Smooth muscle cell (in vitro differentiated cells): ENCODE results near the gene CH25H. TPM values are rescaled to one million over a fixed set of nuclear protein-coding genes. Genes with fewer than 3 reads are reported as not detected.
A peak's percentile ranks its signal among the peaks of the same experiment; 100 is the strongest.

Experiments
- DNase-seq: peaks from one replicate; lab custom pipeline; 2025; ENCODE audit not compliant: unreplicated experiment; lab: John Stamatoyannopoulos, UW
- H2AFZ ChIP-seq: fragments of 200-600 bp; sonication (generic); 2 replicates; pipeline ENCODE4 v1.6.0; 2016; ENCODE audit warnings: antibody characterized with exemption, low read depth, mild to moderate bottlenecking
- H3F3A ChIP-seq: fragments of 200-600 bp; sonication (generic); 2 replicates; pipeline ENCODE4 v1.6.0; 2017; ENCODE audit warnings: antibody characterized with exemption, low read depth
- H3K27ac ChIP-seq: fragments of 200-600 bp; sonication (generic); 2 replicates; pipeline ENCODE4 v1.5.1; 2016; ENCODE audit warnings: low read depth, mild to moderate bottlenecking
- H3K27me3 ChIP-seq: fragments of 200-600 bp; sonication (generic); 2 replicates; pipeline ENCODE4 v1.6.1; 2016; ENCODE audit warnings: low read depth, mild to moderate bottlenecking
- H3K36me3 ChIP-seq: fragments of 200-600 bp; sonication (generic); 2 replicates; pipeline ENCODE4 v1.5.1; 2016; ENCODE audit warnings: low read depth
- H3K4me1 ChIP-seq: fragments of 200-600 bp; sonication (generic); 2 replicates; pipeline ENCODE4 v1.5.1; 2016; ENCODE audit warnings: low read depth
- H3K4me2 ChIP-seq: fragments of 200-600 bp; sonication (generic); 2 replicates; pipeline ENCODE4 v1.6.0; 2016; ENCODE audit warnings: mild to moderate bottlenecking
- H3K4me3 ChIP-seq: fragments of 200-600 bp; sonication (generic); 2 replicates; pipeline ENCODE4 v1.5.1; 2016; ENCODE audit warnings: mild to moderate bottlenecking
- H3K79me2 ChIP-seq: fragments of 200-600 bp; sonication (generic); 2 replicates; pipeline ENCODE4 v1.6.0; 2016; ENCODE audit warnings: low read depth, mild to moderate bottlenecking
- H3K9ac ChIP-seq: fragments of 200-600 bp; sonication (generic); 2 replicates; pipeline ENCODE4 v1.6.0; 2016; ENCODE audit warnings: low read depth
- H3K9me3 ChIP-seq: fragments of 200-600 bp; sonication (generic); replicated peaks from 2 replicates; pipeline ENCODE4 v1.5.1; 2016; ENCODE audit warnings: low read depth
- H4K20me1 ChIP-seq: fragments of 200-600 bp; sonication (generic); 2 replicates; pipeline ENCODE4 v1.6.0; 2016; ENCODE audit warnings: low read depth
- CTCF ChIP-seq: fragments of 200-600 bp; sonication (generic); IDR thresholded peaks from 2 replicates; pipeline ENCODE4 v1.5.1; 2017; ENCODE audit warnings: borderline replicate concordance, mild to moderate bottlenecking, antibody characterized with exemption; ENCODE audit not compliant: insufficient read depth, poor library complexity, severe bottlenecking
- WGBS: methylation state at CpG from one replicate; pipeline ENCODE4 v1.1.7; 2016; ENCODE audit warnings: low lambda C conversion rate; 5-methylcytosine and 5-hydroxymethylcytosine counted together
- polyA plus RNA-seq: library from polyadenylated mRNA; unstranded; fragments of >200 nt; fragmentation: Nextera tagmentation; extraction: Ambion mirVana; gene quantifications from 2 replicates; pipeline ENCODE4 v1.2.1, GENCODE V29; 2016
- total RNA-seq: library from RNA; depleted of rRNA; stranded (reverse); fragments of >200 nt; gene quantifications from 2 replicates; pipeline ENCODE4 v1.2.3, GENCODE V29; 2014

CH25H gene
- total and polyA plus RNA-seq, 2 experiments from 2014 or later = not detected

- H3K4me3 ChIP-seq = peak overlapping the region; percentile 81
Observed at GRCh38 chr10:89252225-89252585, 45.1 kb upstream of the CH25H start.

GRCh38 chr10:89251409-89252224, 44.5 kb upstream of the CH25H start, which contains the start of gene LIPA:
LIPA (minus strand) TSS chr10:89251775; CDS start chr10:89247648, 4,127 bp downstream.
- no peaks in the 10 kb centered on the region for H3F3A ChIP-seq
- H3K9me3 ChIP-seq = no peaks in the 10 kb centered on the region
- H3K4me3 ChIP-seq = peak within 1 kb of the TSS; percentile 81
- no peaks in the 10 kb centered on the region for H3K27me3 ChIP-seq
- peaks cover 6% of the 10 kb centered on the region for H3K4me1 ChIP-seq
- no peaks in the 10 kb centered on the region for H3K36me3 ChIP-seq
- peak within 1 kb of the TSS; percentile 92 for H2AFZ ChIP-seq
- no peak within 1 kb of the TSS for H3K27ac ChIP-seq
- H3K4me2 ChIP-seq = peak within 1 kb of the TSS; percentile 97
- no peak within 1 kb of the TSS for H3K9ac ChIP-seq
- H3K79me2 ChIP-seq = no peaks in the 10 kb centered on the region
- TF ChIP-seq CTCF = no peak
- WGBS = 7% methylated on average over 50 of the region's 53 CpGs
- no peaks in the 10 kb centered on the region for H4K20me1 ChIP-seq
- peak; percentile 69 for DNase-seq

More at GRCh38 chr10:89252225-89252585, 45.1 kb upstream of the CH25H start:
- Histone ChIP-seq H3K9me3 (no peaks in the 10 kb centered on the region), H3K27ac (no peak overlapping the region), H2AFZ (no peak overlapping the region), H3F3A (no peaks in the 10 kb centered on the region), H3K79me2 (no peaks in the 10 kb centered on the region), H3K36me3 (no peaks in the 10 kb centered on the region), H3K4me2 (peak overlapping the region; percentile 97), H3K27me3 (no peaks in the 10 kb centered on the region), H3K9ac (no peak overlapping the region), H4K20me1 (no peaks in the 10 kb centered on the region), H3K4me1 (peaks cover 6% of the 10 kb centered on the region)
- TF ChIP-seq CTCF = no peak
- DNase-seq = no peak
- 93% methylated on average over 2 of the region's 2 CpGs for WGBS

- no peaks in the 10 kb centered on the region for H3K27me3 ChIP-seq
- H3F3A ChIP-seq = no peaks in the 10 kb centered on the region
- WGBS = 35% methylated on average over 13 of the region's 13 CpGs
- peaks cover 6% of the 10 kb centered on the region for H3K4me1 ChIP-seq
- no peaks in the 10 kb centered on the region for H3K9me3 ChIP-seq
- no peak overlapping the region for H3K27ac ChIP-seq
- TF ChIP-seq CTCF = no peak
- H3K36me3 ChIP-seq = no peaks in the 10 kb centered on the region
- H3K9ac ChIP-seq = no peak overlapping the region
- peak overlapping the region; percentile 81 for H3K4me3 ChIP-seq
- H4K20me1 ChIP-seq = no peaks in the 10 kb centered on the region
- H3K4me2 ChIP-seq = peak overlapping the region; percentile 97
- DNase-seq = no peak
- H2AFZ ChIP-seq = peak overlapping the region; percentile 92
- no peaks in the 10 kb centered on the region for H3K79me2 ChIP-seq
Observed at GRCh38 chr10:89250865-89251408, 43.8 kb upstream of the CH25H start.
